ENCODE results near the gene STXBP5. TPM values are rescaled to one million over a fixed set of nuclear protein-coding genes. Genes with fewer than 3 reads are reported as not detected.

The STXBP5 gene
- total RNA-seq, 6 experiments from 2014 or later = 29.5 to 36.2 (median 32.1) TPM

DNA sequence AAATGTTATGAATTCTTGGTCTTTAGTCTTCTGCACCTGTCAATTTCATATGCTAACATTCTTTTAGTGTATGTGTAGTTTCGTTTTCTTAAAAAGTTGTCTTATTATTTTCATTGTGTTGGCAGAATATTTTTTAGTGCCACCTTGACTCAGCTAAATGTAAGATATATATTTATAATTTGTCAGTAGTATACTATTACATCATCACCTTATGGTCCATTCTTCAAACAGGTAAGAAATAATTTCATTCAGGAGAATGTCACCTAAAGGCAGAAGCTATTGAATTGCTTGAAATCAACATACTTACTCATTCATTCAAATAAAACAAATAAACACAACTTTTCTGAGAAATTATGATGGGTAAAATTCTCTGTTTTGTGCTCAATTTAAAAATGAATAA is 3.5 kb upstream of the STXBP5 start:
- TF ChIP-seq, protein P1, sequence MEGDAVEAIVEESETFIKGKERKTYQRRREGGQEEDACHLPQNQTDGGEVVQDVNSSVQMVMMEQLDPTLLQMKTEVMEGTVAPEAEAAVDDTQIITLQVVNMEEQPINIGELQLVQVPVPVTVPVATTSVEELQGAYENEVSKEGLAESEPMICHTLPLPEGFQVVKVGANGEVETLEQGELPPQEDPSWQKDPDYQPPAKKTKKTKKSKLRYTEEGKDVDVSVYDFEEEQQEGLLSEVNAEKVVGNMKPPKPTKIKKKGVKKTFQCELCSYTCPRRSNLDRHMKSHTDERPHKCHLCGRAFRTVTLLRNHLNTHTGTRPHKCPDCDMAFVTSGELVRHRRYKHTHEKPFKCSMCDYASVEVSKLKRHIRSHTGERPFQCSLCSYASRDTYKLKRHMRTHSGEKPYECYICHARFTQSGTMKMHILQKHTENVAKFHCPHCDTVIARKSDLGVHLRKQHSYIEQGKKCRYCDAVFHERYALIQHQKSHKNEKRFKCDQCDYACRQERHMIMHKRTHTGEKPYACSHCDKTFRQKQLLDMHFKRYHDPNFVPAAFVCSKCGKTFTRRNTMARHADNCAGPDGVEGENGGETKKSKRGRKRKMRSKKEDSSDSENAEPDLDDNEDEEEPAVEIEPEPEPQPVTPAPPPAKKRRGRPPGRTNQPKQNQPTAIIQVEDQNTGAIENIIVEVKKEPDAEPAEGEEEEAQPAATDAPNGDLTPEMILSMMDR (IDR thresholded peaks at IDR 0.05) = no peak
- no peak overlapping the region for H3K4me3 Mint-ChIP-seq
- H3K27me3 Mint-ChIP-seq (ENCODE audit: insufficient read depth) = peaks cover 3% of the 10 kb centered on the region; the same call in 1 of the 2 replicates
- peaks cover 7% of the 10 kb centered on the region for H3K36me3 Mint-ChIP-seq (ENCODE audit: low read depth)
- H3K4me1 Mint-ChIP-seq (ENCODE audit: low read depth) = peaks cover 32% of the 10 kb centered on the region
- H3K9me3 Mint-ChIP-seq = no peaks in the 10 kb centered on the region
- H3K27ac Mint-ChIP-seq = no peak overlapping the region
- no peak for DNase-seq

DNA sequence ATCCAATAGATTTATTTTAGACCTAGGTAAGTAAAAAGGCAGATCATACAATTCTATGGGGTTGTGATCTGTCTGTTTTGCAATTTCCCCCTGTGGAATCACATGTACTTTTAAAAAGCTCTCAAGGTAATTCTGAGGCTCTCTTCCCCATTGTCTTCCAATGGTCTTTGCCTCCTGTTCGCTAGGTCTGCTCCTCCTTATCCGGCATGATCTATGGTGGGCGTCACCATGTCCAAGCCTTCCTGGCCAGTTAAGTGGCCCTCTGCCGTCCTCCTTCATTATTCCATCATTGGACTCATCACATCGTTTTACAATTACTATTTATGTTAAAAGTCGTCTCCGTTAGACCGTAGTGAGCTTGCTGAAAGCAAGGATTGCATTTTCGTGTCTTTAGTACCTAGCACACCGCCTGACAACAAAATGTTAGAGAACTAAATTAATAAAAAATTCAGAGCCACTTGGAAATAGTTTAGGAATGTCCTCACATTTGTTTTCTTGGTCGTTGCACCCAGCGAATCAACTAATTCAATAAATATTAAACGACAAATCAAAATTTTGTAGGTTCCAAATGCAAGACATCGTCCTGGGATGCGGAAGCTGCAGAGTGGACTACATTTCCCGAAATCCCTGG is 2.2 kb upstream of the STXBP5 start:
- Mint-ChIP-seq H3K4me1 (ENCODE audit: low read depth) (peaks cover 38% of the 10 kb centered on the region), H3K4me3 (peak overlapping the region; percentile 98), H3K27ac (peak overlapping the region; percentile 90), H3K9me3 (no peaks in the 10 kb centered on the region), H3K36me3 (ENCODE audit: low read depth) (peaks cover 7% of the 10 kb centered on the region), H3K27me3 (ENCODE audit: insufficient read depth) (peaks cover 3% of the 10 kb centered on the region; the same call in 1 of the 2 replicates)
- peak; percentile 64 for DNase-seq
- TF ChIP-seq, protein P1 (IDR thresholded peaks at IDR 0.05) = no peak; the same call in 1 of the 2 replicates

DNA sequence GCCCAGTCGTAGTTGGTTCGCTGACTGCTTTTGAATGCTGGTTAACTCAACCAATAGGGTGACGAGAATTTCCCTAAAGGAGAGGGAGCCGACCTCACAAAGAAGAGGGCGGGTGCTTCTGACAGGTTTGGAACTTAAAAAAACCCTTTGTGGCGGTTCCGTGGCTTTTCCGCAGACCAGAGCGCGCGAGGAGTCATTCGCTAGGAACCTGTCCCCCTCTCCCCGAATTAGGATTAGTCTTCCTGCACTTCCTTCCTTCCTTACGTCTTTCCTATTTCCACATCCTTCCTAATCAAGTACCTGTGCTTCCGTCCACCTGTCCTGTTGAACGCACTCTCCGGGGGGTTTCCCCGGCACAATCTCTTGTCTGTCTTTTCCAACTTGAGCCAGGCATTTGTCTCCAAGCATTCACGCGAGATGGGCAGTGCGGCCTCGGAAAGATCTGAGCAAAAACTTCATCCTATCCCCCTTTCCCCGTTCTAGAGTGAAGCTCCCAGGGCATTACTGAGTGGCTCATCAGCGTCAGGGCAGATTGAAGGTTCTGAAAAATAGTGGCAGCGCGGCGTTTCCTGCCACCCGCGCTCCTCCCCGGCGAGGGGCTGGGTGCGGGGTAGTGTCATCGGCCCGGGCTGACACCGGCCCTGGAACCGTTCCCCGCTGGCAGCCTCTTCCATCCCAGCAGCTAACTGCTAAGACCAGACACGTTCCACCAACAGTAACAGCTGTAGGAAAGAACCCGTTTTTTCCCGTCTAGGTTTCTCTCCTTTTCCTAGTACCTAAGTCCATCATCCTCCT is 1.5 kb upstream of the STXBP5 start:
- peak; percentile 98 for DNase-seq
- Mint-ChIP-seq H3K27me3 (ENCODE audit: insufficient read depth) (peaks cover 3% of the 10 kb centered on the region; the same call in 1 of the 2 replicates), H3K9me3 (no peaks in the 10 kb centered on the region), H3K4me3 (peak overlapping the region; percentile 98), H3K36me3 (ENCODE audit: low read depth) (peaks cover 7% of the 10 kb centered on the region), H3K27ac (peak overlapping the region; percentile 90), H3K4me1 (ENCODE audit: low read depth) (peaks cover 39% of the 10 kb centered on the region)
- TF ChIP-seq, protein P1 (IDR thresholded peaks at IDR 0.05) = no peak

DNA sequence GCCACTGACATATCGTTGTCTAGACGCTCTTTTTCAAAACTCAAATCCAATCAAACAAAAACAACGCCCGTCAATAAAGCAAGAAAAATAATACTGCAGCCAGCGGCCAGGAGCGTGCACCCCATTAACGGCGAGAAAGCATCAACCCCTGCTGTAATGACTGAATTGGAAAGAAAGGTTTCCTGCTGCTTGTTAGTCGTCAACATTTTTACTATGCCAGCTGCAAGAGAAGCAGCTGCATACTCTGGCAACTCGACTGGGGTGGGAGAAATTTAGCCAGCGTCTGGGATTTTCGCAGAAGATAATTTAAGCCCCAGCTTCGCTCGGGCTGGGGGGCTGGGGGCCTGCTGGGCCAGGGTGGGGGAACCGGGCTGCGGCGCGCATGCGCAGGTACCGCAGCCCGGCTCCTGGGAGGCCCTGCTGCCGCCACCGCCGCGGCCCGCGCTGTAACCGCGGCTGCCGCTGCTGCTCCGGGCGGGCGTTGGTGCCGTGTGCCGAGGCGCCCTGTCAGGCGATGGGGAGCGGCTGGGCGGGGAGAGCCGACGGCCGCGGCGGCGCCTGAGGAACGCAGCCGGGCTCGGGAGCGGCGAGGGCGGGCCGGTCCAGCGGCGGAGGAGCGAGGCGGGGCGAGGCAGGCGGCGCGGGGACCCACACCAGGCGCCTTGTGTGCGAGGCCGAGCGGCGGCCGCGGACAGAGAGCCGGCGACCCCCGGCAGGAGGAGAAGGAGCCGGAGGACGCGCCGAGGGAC is 732 bp upstream of the STXBP5 start:
- H3K27ac Mint-ChIP-seq = peak overlapping the region; percentile 90
- H3K27me3 Mint-ChIP-seq (ENCODE audit: insufficient read depth) = peaks cover 3% of the 10 kb centered on the region; the same call in 1 of the 2 replicates
- TF ChIP-seq, protein P1 (IDR thresholded peaks at IDR 0.05) = no peak
- no peaks in the 10 kb centered on the region for H3K9me3 Mint-ChIP-seq
- peak; percentile 73 for DNase-seq
- peak overlapping the region; percentile 98 for H3K4me3 Mint-ChIP-seq
- H3K4me1 Mint-ChIP-seq (ENCODE audit: low read depth) = peaks cover 46% of the 10 kb centered on the region
- peaks cover 12% of the 10 kb centered on the region for H3K36me3 Mint-ChIP-seq (ENCODE audit: low read depth)

DNA sequence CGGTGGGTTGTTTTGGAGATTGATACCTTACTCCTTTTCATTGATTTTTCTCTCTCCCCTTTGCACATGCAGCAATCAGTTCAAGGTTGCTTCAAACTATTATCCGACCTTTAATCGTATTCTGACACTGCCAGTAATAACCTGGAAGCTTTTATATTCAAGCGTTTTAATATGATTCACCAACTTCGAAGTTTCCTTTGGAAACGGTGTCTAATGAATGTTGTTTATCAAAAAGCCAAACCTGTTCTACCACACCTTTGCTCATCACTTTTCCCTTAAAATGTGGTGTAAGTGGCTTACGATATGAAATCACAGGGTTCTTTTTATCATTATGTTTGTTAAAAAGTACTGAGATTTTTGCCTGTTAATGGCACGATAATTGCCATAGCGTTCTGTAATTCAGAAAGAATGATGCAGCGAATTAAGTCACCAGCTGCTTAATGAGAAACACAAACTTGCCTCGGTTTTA is 660 bp downstream of the STXBP5 start:
- Mint-ChIP-seq H3K27ac (peak overlapping the region; percentile 93), H3K36me3 (ENCODE audit: low read depth) (peaks cover 18% of the 10 kb centered on the region), H3K4me3 (peak overlapping the region; percentile 99), H3K27me3 (ENCODE audit: insufficient read depth) (peaks cover 3% of the 10 kb centered on the region; the same call in 1 of the 2 replicates), H3K9me3 (no peaks in the 10 kb centered on the region), H3K4me1 (ENCODE audit: low read depth) (peaks cover 50% of the 10 kb centered on the region)
- TF ChIP-seq, protein P1 (IDR thresholded peaks at IDR 0.05) = no peak
- no peak for DNase-seq

Measured in HFFc6 (cell line).